ENCODE measurements around the gene RSRC2.
"Not testable (repeated sequence)": the region's sequence is repeated elsewhere in the genome, so short reads cannot be mapped to it uniquely, and the experiment has no call there.

The RSRC2 gene

GRCh38 chr12:122480753-122481152 lies 46.0 kb downstream of the RSRC2 start:
- TF ChIP-seq POLR2AphosphoS5 (IDR thresholded peaks at IDR 0.05; ENCODE audit: low read depth, low read length) = no peak
- TF ChIP-seq POLR2A (IDR thresholded peaks at IDR 0.05; ENCODE audit: low read depth, low read length) = no peak
- no peak for TF ChIP-seq TAF1 (IDR thresholded peaks at IDR 0.05; ENCODE audit: borderline replicate concordance, low read depth, low read length)
- no peak for DNase-seq (ENCODE audit: insufficient read length)
- no peak for FAIRE-seq

- TF ChIP-seq TAF1 (IDR thresholded peaks at IDR 0.05; ENCODE audit: borderline replicate concordance, low read depth, low read length) (no peak), POLR2A (IDR thresholded peaks at IDR 0.05; ENCODE audit: low read depth, low read length) (no peak), POLR2AphosphoS5 (IDR thresholded peaks at IDR 0.05; ENCODE audit: low read depth, low read length) (no peak)
- FAIRE-seq (no peak), DNase-seq (ENCODE audit: insufficient read length) (no peak)
Observed at GRCh38 chr12:122474324-122474716, 52.4 kb downstream of the RSRC2 start.

- FAIRE-seq (peak; percentile 65), DNase-seq (ENCODE audit: insufficient read length) (peak; percentile 22)
- no peak for TF ChIP-seq TAF1 (IDR thresholded peaks at IDR 0.05; ENCODE audit: borderline replicate concordance, low read depth, low read length)
- TF ChIP-seq POLR2AphosphoS5 (IDR thresholded peaks at IDR 0.05; ENCODE audit: low read depth, low read length) = 0 out of 2 replicates have a peak, but pooled peaks have one; percentile 25
Observed at GRCh38 chr12:122473543-122474323, 53.0 kb downstream of the RSRC2 start.

- FAIRE-seq (no peak), DNase-seq (ENCODE audit: insufficient read length) (no peak)
- TF ChIP-seq POLR2AphosphoS5 (IDR thresholded peaks at IDR 0.05; ENCODE audit: low read depth, low read length) (no peak), TAF1 (IDR thresholded peaks at IDR 0.05; ENCODE audit: borderline replicate concordance, low read depth, low read length) (no peak), POLR2A (IDR thresholded peaks at IDR 0.05; ENCODE audit: low read depth, low read length) (no peak)
Observed at GRCh38 chr12:122471324-122472226, 55.2 kb downstream of the RSRC2 start.

GRCh38 chr12:122470576-122470975 lies 56.2 kb downstream of the RSRC2 start:
- not testable (repeated sequence) for FAIRE-seq

GRCh38 chr12:122469856-122470255 lies 56.9 kb downstream of the RSRC2 start:
- DNase-seq (ENCODE audit: insufficient read length); FAIRE-seq: not testable (repeated sequence)

More at GRCh38 chr12:122470576-122470975, 56.2 kb downstream of the RSRC2 start:
- DNase-seq (ENCODE audit: insufficient read length) = not testable (repeated sequence)

- TF ChIP-seq TAF1 (IDR thresholded peaks at IDR 0.05; ENCODE audit: borderline replicate concordance, low read depth, low read length) = no peak
- TF ChIP-seq POLR2AphosphoS5 (IDR thresholded peaks at IDR 0.05; ENCODE audit: low read depth, low read length) = no peak
- TF ChIP-seq POLR2A (IDR thresholded peaks at IDR 0.05; ENCODE audit: low read depth, low read length) = no peak
- no peak for FAIRE-seq
- no peak for DNase-seq (ENCODE audit: insufficient read length)
Observed at GRCh38 chr12:122467983-122468382, 58.8 kb downstream of the RSRC2 start.

- not testable (repeated sequence) for FAIRE-seq; DNase-seq (ENCODE audit: insufficient read length)
Observed at GRCh38 chr12:122464317-122465042, 62.3 kb downstream of the RSRC2 start.

GRCh38 chr12:122460641-122461040 lies 66.1 kb downstream of the RSRC2 start:
- DNase-seq (ENCODE audit: insufficient read length) = no peak
- TF ChIP-seq POLR2AphosphoS5 (IDR thresholded peaks at IDR 0.05; ENCODE audit: low read depth, low read length) (no peak), TAF1 (IDR thresholded peaks at IDR 0.05; ENCODE audit: borderline replicate concordance, low read depth, low read length) (no peak), POLR2A (IDR thresholded peaks at IDR 0.05; ENCODE audit: low read depth, low read length) (no peak)
- FAIRE-seq = no peak

GRCh38 chr12:122460061-122460460 lies 66.7 kb downstream of the RSRC2 start:
- FAIRE-seq (no peak), DNase-seq (ENCODE audit: insufficient read length) (no peak)
- TF ChIP-seq POLR2A (IDR thresholded peaks at IDR 0.05; ENCODE audit: low read depth, low read length) (no peak), TAF1 (IDR thresholded peaks at IDR 0.05; ENCODE audit: borderline replicate concordance, low read depth, low read length) (no peak), POLR2AphosphoS5 (IDR thresholded peaks at IDR 0.05; ENCODE audit: low read depth, low read length) (no peak)

GRCh38 chr12:122459211-122459610 lies 67.5 kb downstream of the RSRC2 start:
- no peak for FAIRE-seq
- no peak for TF ChIP-seq TAF1 (IDR thresholded peaks at IDR 0.05; ENCODE audit: borderline replicate concordance, low read depth, low read length)
- no peak for DNase-seq (ENCODE audit: insufficient read length)

Measured in GM12892 (cell line).